CD4-positive, alpha-beta T cell treated with Interleukin-17A for 1 hour (primary cell): Measurements from ENCODE around the gene KCNK2.
"Not testable (repeated sequence)": the region's sequence is repeated elsewhere in the genome, so short reads cannot be mapped to it uniquely, and the experiment has no call there.

Experiments
- DNase-seq: peaks from one replicate; pipeline ENCODE4 v3.0.0-alpha.2; 2020

KCNK2 gene

GRCh38 chr1:215160351-215160750 is 77.8 kb downstream of the KCNK2 start:
- no peak for DNase-seq

- DNase-seq: not testable (repeated sequence)
Measured at GRCh38 chr1:215163144-215163543, 80.6 kb downstream of the KCNK2 start.

GRCh38 chr1:215166886-215167285 is 84.3 kb downstream of the KCNK2 start:
- no peak for DNase-seq

- DNase-seq: no peak
Measured at GRCh38 chr1:215181518-215181917, 99.0 kb downstream of the KCNK2 start.

- no peak for DNase-seq
Measured at GRCh38 chr1:215185067-215185620, 102.6 kb downstream of the KCNK2 start.

- no peak for DNase-seq
Measured at GRCh38 chr1:215188302-215188950, 105.9 kb downstream of the KCNK2 start.

- DNase-seq: no peak
Measured at GRCh38 chr1:215192306-215192705, 109.8 kb downstream of the KCNK2 start.

GRCh38 chr1:215198021-215198420 is 115.5 kb downstream of the KCNK2 start:
- no peak for DNase-seq

GRCh38 chr1:215200121-215200520 is 117.6 kb downstream of the KCNK2 start:
- DNase-seq: no peak

- no peak for DNase-seq
Measured at GRCh38 chr1:215201283-215201682, 118.7 kb downstream of the KCNK2 start.

- no peak for DNase-seq
Measured at GRCh38 chr1:215202868-215203267, 120.3 kb downstream of the KCNK2 start.

- no peak for DNase-seq
Measured at GRCh38 chr1:215210167-215210566, 127.6 kb downstream of the KCNK2 start.

GRCh38 chr1:215215846-215216245 is 133.3 kb downstream of the KCNK2 start:
- no peak for DNase-seq

GRCh38 chr1:215219372-215219771 is 136.8 kb downstream of the KCNK2 start:
- DNase-seq: no peak

- DNase-seq: no peak
Measured at GRCh38 chr1:215220346-215220745, 137.8 kb downstream of the KCNK2 start.

GRCh38 chr1:215226757-215227156 is 144.2 kb downstream of the KCNK2 start:
- no peak for DNase-seq

- DNase-seq: no peak
Measured at GRCh38 chr1:215228193-215228592, 145.7 kb downstream of the KCNK2 start.

GRCh38 chr1:215241451-215241850 is 158.9 kb downstream of the KCNK2 start:
- no peak for DNase-seq

GRCh38 chr1:215243345-215244054 is 161.0 kb downstream of the KCNK2 start:
- DNase-seq: no peak

- DNase-seq: no peak
Measured at GRCh38 chr1:215250913-215251312, 168.4 kb downstream of the KCNK2 start.

- DNase-seq: no peak
Measured at GRCh38 chr1:215251428-215251827, 168.9 kb downstream of the KCNK2 start.

- DNase-seq: no peak
Measured at GRCh38 chr1:215252164-215252563, 169.6 kb downstream of the KCNK2 start.

GRCh38 chr1:215256936-215257679 is 174.6 kb downstream of the KCNK2 start:
- no peak for DNase-seq

- no peak for DNase-seq
Measured at GRCh38 chr1:215260711-215261110, 178.2 kb downstream of the KCNK2 start.
